HepG2 (cell line): ENCODE measurements around the gene THBS2.

Experiments used
- EHMT2 ChIP-seq: fragments of 200-600 bp; sonication (generic); IDR thresholded peaks from 2 replicates; pipeline ENCODE4 v1.7.0; 2017; ENCODE audit warnings: antibody characterized with exemption, low read depth, low read length, borderline replicate concordance
- EP300 ChIP-seq, 3 experiments: sonication (generic) in 1 of 3; formaldehyde crosslinking in 1 of 3; IDR thresholded peaks; 2 replicates each; pipeline versions ENCODE4 v1.5.1 to v1.6.1; 2011 to 2020; ENCODE audit warnings: low read depth in 2 of 3, low read length in 2 of 3, borderline replicate concordance in 1 of 3, improper control_type of control experiment in 1 of 3, mild to moderate bottlenecking in 1 of 3, missing genetic modification reagents in 1 of 3, moderate library complexity in 1 of 3
- HBP1 ChIP-seq: IDR thresholded peaks from 2 replicates; pipeline ENCODE4 v1.6.1; 2016; ENCODE audit warnings: low read depth, control low read depth
- MYNN ChIP-seq: sonication (generic); formaldehyde crosslinking; IDR thresholded peaks from 2 replicates; pipeline ENCODE4 v1.4.0; 2020; ENCODE audit warnings: mild to moderate bottlenecking, low read depth, missing genetic modification reagents
- ZFYVE20 ChIP-seq: sonication (generic); formaldehyde crosslinking; IDR thresholded peaks from 2 replicates; pipeline ENCODE4 v1.8.0; 2023; ENCODE audit warnings: low read depth, mild to moderate bottlenecking, moderate library complexity, missing genetic modification reagents, borderline replicate concordance

GRCh38 chr6:169198885-169199284, 54.8 kb downstream of the THBS2 start:
- no peak for TF ChIP-seq EHMT2
- TF ChIP-seq MYNN (CRISPR knock-in tag) = no peak
- TF ChIP-seq ZFYVE20 (CRISPR knock-in tag) = no peak
- TF ChIP-seq HBP1 = no peak
- TF ChIP-seq EP300 (IDR thresholded peaks at IDR 0.05; ENCODE audit: low read depth in 2 of 2, low read length in 2 of 2) = no peak
- TF ChIP-seq EP300 (CRISPR knock-in tag; IDR thresholded peaks at IDR 0.05; ENCODE audit: borderline replicate concordance) = no peak
